Measurements from ENCODE around the gene KIF16B.

KIF16B gene

DNA sequence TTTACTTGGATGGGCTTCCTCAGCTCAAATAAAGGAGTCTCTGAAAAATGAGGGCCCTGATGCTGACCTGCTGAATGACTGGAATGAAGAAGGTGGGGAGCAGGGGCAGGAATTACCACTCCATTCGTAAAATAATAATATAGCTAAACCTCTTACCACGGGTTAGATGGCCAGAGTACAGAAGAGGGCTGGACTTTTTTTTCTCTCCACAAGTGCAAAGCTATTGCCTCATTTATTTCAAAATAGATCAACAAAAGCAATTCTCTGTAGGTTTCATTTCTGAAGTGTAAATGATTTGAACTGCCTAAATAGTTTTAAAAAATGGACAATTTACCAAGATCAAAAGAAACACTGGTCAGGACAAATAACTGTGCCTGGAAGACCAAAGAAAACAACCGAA is 256.7 kb downstream of the KIF16B start:
- Histone ChIP-seq H3K36me3 (no peaks in the 10 kb centered on the region), H3K9me3 (ENCODE audit: severe bottlenecking) (no peaks in the 10 kb centered on the region), H3K4me3 (ENCODE audit: low read depth, low read length) (no peak overlapping the region), H3K27me3 (ENCODE audit: insufficient read depth, low read depth, severe bottlenecking) (no peaks in the 10 kb centered on the region), H3K27ac (no peak overlapping the region)
- TF ChIP-seq CTCF (IDR thresholded peaks at IDR 0.05; ENCODE audit: low read depth, low read length), result no peak
- DNase-seq, result no peak

- Histone ChIP-seq H3K27me3 (ENCODE audit: insufficient read depth, low read depth, severe bottlenecking) (no peaks in the 10 kb centered on the region), H3K36me3 (no peaks in the 10 kb centered on the region), H3K9me3 (ENCODE audit: severe bottlenecking) (no peaks in the 10 kb centered on the region), H3K27ac (no peak overlapping the region), H3K4me3 (ENCODE audit: low read depth, low read length) (no peak overlapping the region)
- DNase-seq, result no peak
- no peak for TF ChIP-seq CTCF (IDR thresholded peaks at IDR 0.05; ENCODE audit: low read depth, low read length)
Observed at GRCh38 chr20:16314748-16315159, 258.5 kb downstream of the KIF16B start.

- TF ChIP-seq CTCF (IDR thresholded peaks at IDR 0.05; ENCODE audit: low read depth, low read length), result no peak
- Histone ChIP-seq H3K27ac (no peak overlapping the region), H3K36me3 (no peaks in the 10 kb centered on the region), H3K27me3 (ENCODE audit: insufficient read depth, low read depth, severe bottlenecking) (no peaks in the 10 kb centered on the region), H3K4me3 (ENCODE audit: low read depth, low read length) (no peak overlapping the region), H3K9me3 (ENCODE audit: severe bottlenecking) (no peaks in the 10 kb centered on the region)
- no peak for DNase-seq
Observed at GRCh38 chr20:16314320-16314719, 258.9 kb downstream of the KIF16B start.

DNA sequence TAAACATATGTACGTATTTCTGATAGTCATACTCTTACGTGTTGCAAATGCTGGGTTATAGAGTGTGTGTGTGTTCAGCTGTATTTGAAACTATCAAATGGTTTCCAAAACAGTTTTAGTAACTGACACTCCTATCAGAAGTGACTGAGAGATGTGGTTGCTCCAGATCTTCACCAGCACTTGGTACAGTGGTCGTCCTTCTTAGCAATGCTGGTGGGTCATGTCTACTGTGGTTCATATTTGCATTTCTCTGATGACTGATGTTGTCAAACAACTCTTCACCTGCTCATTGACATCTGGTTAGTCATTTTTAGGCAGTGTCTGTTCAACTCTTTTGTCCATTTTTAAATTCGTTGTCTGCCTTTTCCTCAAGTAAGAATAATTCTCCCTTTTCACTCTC is 259.3 kb downstream of the KIF16B start:
- Histone ChIP-seq H3K4me3 (ENCODE audit: low read depth, low read length) (no peak overlapping the region), H3K27me3 (ENCODE audit: insufficient read depth, low read depth, severe bottlenecking) (no peaks in the 10 kb centered on the region), H3K27ac (no peak overlapping the region), H3K36me3 (no peaks in the 10 kb centered on the region), H3K9me3 (ENCODE audit: severe bottlenecking) (no peaks in the 10 kb centered on the region)
- DNase-seq, result no peak
- TF ChIP-seq CTCF (IDR thresholded peaks at IDR 0.05; ENCODE audit: low read depth, low read length), result no peak

GRCh38 chr20:16312998-16313397 is 260.2 kb downstream of the KIF16B start:
- no peak for DNase-seq
- Histone ChIP-seq H3K9me3 (ENCODE audit: severe bottlenecking) (no peaks in the 10 kb centered on the region), H3K4me3 (ENCODE audit: low read depth, low read length) (no peak overlapping the region), H3K27ac (no peak overlapping the region), H3K27me3 (ENCODE audit: insufficient read depth, low read depth, severe bottlenecking) (no peaks in the 10 kb centered on the region), H3K36me3 (no peaks in the 10 kb centered on the region)
- TF ChIP-seq CTCF (IDR thresholded peaks at IDR 0.05; ENCODE audit: low read depth, low read length), result no peak

GRCh38 chr20:16311756-16312155 is 261.5 kb downstream of the KIF16B start:
- Histone ChIP-seq H3K36me3 (no peaks in the 10 kb centered on the region), H3K27ac (no peak overlapping the region), H3K27me3 (ENCODE audit: insufficient read depth, low read depth, severe bottlenecking) (no peaks in the 10 kb centered on the region), H3K4me3 (ENCODE audit: low read depth, low read length) (no peak overlapping the region), H3K9me3 (ENCODE audit: severe bottlenecking) (no peaks in the 10 kb centered on the region)
- TF ChIP-seq CTCF (IDR thresholded peaks at IDR 0.05; ENCODE audit: low read depth, low read length), result no peak
- DNase-seq, result no peak

Data from WERI-Rb-1 (cell line).